Thoracic aorta (tissue), 2 donors: ENCODE measurements around the gene NHS. TPM values are rescaled to one million over a fixed set of nuclear protein-coding genes. Genes with fewer than 3 reads are reported as not detected.

Experiments used
- ATAC-seq: fragments of 150-250 bp; one replicate; pipeline ENCODE4 v1.8.0; 2017; ENCODE audit warnings: low read depth; ENCODE audit not compliant: insufficient number of reproducible peaks, low FRiP score
- DNase-seq: peaks from one replicate; pipeline ENCODE4 v3.0.0-alpha.2; 2020; ENCODE audit warnings: low spot score
- H3K27ac ChIP-seq, 2 donors: fragments of 200-600 bp; sonication (generic); 1 replicate in 1 of 2; 2 replicates in 1 of 2; pipeline ENCODE4 v1.5.1; 2016; ENCODE audit warnings: mild to moderate bottlenecking in 2 of 2, moderate library complexity in 2 of 2
- H3K27me3 ChIP-seq: fragments of 200-600 bp; sonication (generic); replicated peaks from 2 replicates; pipeline ENCODE4 v1.6.0; 2016; ENCODE audit warnings: mild to moderate bottlenecking; ENCODE audit not compliant: insufficient read depth
- H3K36me3 ChIP-seq: fragments of 200-600 bp; sonication (generic); one replicate; pipeline ENCODE4 v1.5.1; 2016
- H3K4me1 ChIP-seq, 2 donors: fragments of 200-600 bp; sonication (generic); 1 replicate in 1 of 2; 2 replicates in 1 of 2; pipeline versions ENCODE4 v1.5.1 to v1.6.0; 2016; ENCODE audit warnings: low read depth in 2 of 2, mild to moderate bottlenecking in 1 of 2; ENCODE audit not compliant: control insufficient read depth in 1 of 2
- H3K4me3 ChIP-seq: fragments of 200-600 bp; sonication (generic); 2 replicates; pipeline ENCODE4 v1.5.1; 2016; ENCODE audit warnings: mild to moderate bottlenecking
- H3K9me3 ChIP-seq: fragments of 200-600 bp; sonication (generic); 2 replicates; pipeline ENCODE4 v1.5.1; 2016
- total RNA-seq, 2 donors: library from RNA; depleted of rRNA; stranded (reverse); fragments of >200 nt; gene quantifications; one replicate each; pipeline versions ENCODE4 v1.1.0 to v1.2.3, GENCODE V29; 2016
- TF ChIP-seq, protein P1 (sequence below): fragments of 200-600 bp; sonication (generic); IDR thresholded peaks from one replicate; pipeline ENCODE4 v1.5.1; 2019; ENCODE audit warnings: antibody characterized with exemption

The NHS gene
- total RNA-seq, 2 donors from 2014 or later = 23.3 to 29.6 TPM

DNA sequence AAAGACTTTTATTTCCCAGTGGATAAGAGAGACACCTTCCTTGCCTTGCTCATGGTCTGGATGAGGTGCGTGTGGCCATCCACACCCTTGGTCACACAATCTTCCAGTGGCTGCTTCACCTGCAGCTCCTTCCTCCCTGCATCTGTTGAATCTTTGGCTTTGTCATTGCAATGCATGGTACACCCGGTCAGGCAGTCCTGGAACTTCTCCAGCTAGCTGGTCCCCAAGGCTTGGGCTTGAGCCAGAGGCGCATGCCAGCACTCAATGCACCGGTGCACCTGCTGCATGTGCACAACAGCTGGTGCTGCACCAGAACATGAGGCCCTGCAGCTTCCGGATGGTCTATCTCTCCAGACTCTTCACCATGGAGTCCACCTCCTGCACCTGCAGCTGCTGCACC lies 394.0 kb downstream of the NHS start:
- H3K4me1 ChIP-seq = no peaks in the 10 kb centered on the region
- no peaks in the 10 kb centered on the region for H3K27me3 ChIP-seq
- H3K36me3 ChIP-seq = no peaks in the 10 kb centered on the region
- no peak for ATAC-seq
- H3K27ac ChIP-seq = no peak overlapping the region
- H3K9me3 ChIP-seq = no peaks in the 10 kb centered on the region
- TF ChIP-seq, protein P1, sequence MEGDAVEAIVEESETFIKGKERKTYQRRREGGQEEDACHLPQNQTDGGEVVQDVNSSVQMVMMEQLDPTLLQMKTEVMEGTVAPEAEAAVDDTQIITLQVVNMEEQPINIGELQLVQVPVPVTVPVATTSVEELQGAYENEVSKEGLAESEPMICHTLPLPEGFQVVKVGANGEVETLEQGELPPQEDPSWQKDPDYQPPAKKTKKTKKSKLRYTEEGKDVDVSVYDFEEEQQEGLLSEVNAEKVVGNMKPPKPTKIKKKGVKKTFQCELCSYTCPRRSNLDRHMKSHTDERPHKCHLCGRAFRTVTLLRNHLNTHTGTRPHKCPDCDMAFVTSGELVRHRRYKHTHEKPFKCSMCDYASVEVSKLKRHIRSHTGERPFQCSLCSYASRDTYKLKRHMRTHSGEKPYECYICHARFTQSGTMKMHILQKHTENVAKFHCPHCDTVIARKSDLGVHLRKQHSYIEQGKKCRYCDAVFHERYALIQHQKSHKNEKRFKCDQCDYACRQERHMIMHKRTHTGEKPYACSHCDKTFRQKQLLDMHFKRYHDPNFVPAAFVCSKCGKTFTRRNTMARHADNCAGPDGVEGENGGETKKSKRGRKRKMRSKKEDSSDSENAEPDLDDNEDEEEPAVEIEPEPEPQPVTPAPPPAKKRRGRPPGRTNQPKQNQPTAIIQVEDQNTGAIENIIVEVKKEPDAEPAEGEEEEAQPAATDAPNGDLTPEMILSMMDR = no peak
- DNase-seq = no peak
- H3K4me3 ChIP-seq = no peak overlapping the region

DNA sequence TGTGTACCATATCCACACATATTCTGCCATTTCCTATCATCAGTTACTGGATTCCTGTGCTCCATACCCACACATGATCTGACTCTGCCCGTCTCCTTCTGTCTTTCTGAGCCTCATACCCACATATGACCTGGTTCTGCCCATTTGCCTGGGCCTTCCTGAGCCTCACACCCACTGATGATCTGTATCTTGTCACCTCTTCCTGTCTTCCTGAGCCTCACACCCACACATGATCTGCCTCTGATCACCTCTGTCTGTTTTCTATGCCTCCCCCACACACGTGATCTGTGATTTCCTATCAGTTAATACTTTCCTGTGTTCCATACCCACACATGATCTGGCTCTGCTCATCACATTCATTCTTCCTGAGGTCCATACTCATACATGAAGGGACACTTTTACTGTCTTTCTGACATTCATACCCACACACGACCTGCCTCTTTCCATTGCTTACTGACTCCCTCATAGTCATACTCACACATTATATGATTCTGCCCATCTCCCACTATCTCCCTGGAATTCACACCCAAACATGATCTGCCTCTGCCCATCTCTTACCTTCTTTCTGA lies 394.8 kb downstream of the NHS start:
- DNase-seq = no peak

DNA sequence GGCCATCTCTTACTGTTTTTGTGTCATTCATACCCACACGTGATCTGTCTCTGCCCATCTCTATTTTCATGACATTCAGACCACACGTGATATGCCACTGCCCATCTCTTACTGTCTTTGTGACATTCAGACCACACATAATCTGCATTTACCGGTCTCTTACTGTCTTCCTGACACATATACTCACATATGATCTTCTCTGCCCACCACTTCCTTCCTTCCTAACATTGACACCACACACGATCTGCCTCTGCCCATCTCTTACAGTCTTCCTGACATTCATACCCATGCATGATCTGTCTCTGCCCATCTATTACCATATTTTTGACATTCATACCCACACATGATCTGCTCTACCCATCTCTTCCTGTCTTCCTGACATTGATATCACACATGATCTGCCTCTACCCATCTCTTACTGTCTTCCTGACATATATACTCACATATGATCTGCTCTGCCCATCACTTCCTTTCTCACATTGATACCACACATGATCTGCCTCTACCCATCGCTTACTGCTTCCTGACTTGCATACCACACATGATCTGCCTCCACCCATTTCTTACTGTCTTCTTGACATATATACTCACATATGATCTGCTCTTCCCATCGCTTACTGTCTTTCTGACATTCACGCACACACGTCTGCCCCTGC lies 398.3 kb downstream of the NHS start:
- Histone ChIP-seq H3K9me3 (no peaks in the 10 kb centered on the region), H3K27ac (no peak overlapping the region), H3K4me3 (no peak overlapping the region), H3K36me3 (no peaks in the 10 kb centered on the region), H3K4me1 (no peaks in the 10 kb centered on the region), H3K27me3 (no peaks in the 10 kb centered on the region)
- DNase-seq (no peak), ATAC-seq (no peak)
- TF ChIP-seq, protein P1 = no peak

More for the DNA sequence above, 394.8 kb downstream of the NHS start:
- Histone ChIP-seq H3K27ac (no peak overlapping the region), H3K4me1 (no peaks in the 10 kb centered on the region), H3K4me3 (no peak overlapping the region), H3K9me3 (no peaks in the 10 kb centered on the region), H3K36me3 (no peaks in the 10 kb centered on the region), H3K27me3 (no peaks in the 10 kb centered on the region)
- TF ChIP-seq, protein P1 = no peak
- no peak for ATAC-seq

DNA sequence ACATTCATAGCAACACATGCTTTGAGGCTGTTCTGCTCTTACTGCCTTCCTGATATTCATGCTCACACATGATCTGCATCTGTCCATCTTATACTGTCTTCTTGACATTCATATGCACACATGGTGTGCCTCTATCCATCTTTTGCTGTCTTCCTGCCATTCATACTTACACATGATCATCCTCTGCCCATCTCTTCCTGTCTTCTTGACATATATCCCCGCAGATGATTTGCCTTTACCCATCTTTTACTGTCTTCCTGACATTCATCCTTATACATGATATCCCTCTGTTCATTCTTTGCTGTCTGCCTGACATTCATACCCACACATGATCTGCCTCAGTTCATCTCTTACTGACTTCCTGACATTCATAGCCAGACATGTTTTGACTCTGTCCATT lies 399.1 kb downstream of the NHS start:
- no peak overlapping the region for H3K27ac ChIP-seq
- ATAC-seq = no peak
- DNase-seq = no peak
- H3K36me3 ChIP-seq = no peaks in the 10 kb centered on the region
- TF ChIP-seq, protein P1 = no peak
- no peaks in the 10 kb centered on the region for H3K9me3 ChIP-seq
- H3K27me3 ChIP-seq = no peaks in the 10 kb centered on the region
- no peaks in the 10 kb centered on the region for H3K4me1 ChIP-seq
- no peak overlapping the region for H3K4me3 ChIP-seq

DNA sequence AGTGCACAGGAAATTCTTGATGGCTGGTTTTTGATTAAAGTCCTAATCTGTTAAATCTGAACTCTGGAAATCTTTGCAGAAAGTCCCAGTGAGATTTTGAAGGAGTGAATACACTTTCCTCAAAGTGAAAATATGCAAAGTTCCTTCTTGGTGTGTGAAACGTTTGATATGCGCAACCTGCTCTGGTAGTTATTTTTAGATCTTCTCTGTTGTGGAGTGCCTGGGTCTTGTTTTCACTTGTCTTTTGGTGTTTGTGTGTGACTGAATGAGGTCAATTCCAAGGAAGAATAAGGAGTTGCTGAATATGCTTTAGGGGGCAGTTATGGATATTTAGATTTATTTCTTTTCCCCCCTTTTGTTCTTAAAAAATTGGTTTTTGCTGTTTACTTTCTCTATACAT lies 404.0 kb downstream of the NHS start:
- Histone ChIP-seq H3K36me3 (no peaks in the 10 kb centered on the region), H3K9me3 (no peaks in the 10 kb centered on the region), H3K4me1 (no peaks in the 10 kb centered on the region), H3K27ac (no peak overlapping the region), H3K27me3 (no peaks in the 10 kb centered on the region), H3K4me3 (no peak overlapping the region)
- TF ChIP-seq, protein P1 = no peak
- no peak for ATAC-seq
- no peak for DNase-seq
